Naive thymus-derived CD4-positive, alpha-beta T cell (primary cell): ENCODE measurements around the gene WFIKKN1. TPM values are rescaled to one million over a fixed set of nuclear protein-coding genes. Genes with fewer than 3 reads are reported as not detected.
A peak's percentile ranks its signal among the peaks of the same experiment; 100 is the strongest.

ENCODE experiments used
- ATAC-seq: fragments of 150-1000 bp; cut with Tn5 transposase; 2 replicates; pipeline ENCODE4 v1.10.0; 2021; ENCODE audit warnings: mild to moderate bottlenecking, moderate library complexity
- CTCF ChIA-PET: fragments of 350-600 bp; sonication (Branson Sonifier 250); formaldehyde crosslinking; loops from one replicate; lab custom pipeline; 2021; ENCODE audit warnings: antibody characterized with exemption; lab: Charles Lee
- POLR2A ChIA-PET: fragments of 350-600 bp; sonication (Branson Sonifier 250); formaldehyde crosslinking; loops from one replicate; lab custom pipeline; 2021; ENCODE audit warnings: antibody characterized with exemption, inconsistent platforms; lab: Charles Lee
- DNase-seq, 9 donors: peaks; one replicate each; pipeline versions ENCODE4 v3.0.0 to v3.0.0-alpha.2; 2020 to 2022; ENCODE audit warnings: mixed read lengths in 1 of 9
- H3K27ac ChIP-seq: one replicate; pipeline ENCODE4 v1.7.0; 2013; ENCODE audit warnings: mild to moderate bottlenecking, low read depth, low read length, moderate library complexity
- H3K27me3 ChIP-seq, 2 donors: one replicate each; pipeline ENCODE4 v1.7.0; 2013; ENCODE audit warnings: low read length in 2 of 2, mild to moderate bottlenecking in 2 of 2, moderate library complexity in 2 of 2; ENCODE audit not compliant: control insufficient read depth in 2 of 2, insufficient read depth in 2 of 2
- H3K36me3 ChIP-seq, 3 experiments: 1 replicate in 2 of 3; 2 replicates in 1 of 3; pipeline ENCODE4 v1.7.0; 2013; ENCODE audit warnings: low read length in 3 of 3, mild to moderate bottlenecking in 3 of 3, moderate library complexity in 1 of 3; ENCODE audit not compliant: insufficient read depth in 3 of 3, control insufficient read depth in 2 of 3
- H3K4me1 ChIP-seq, 2 donors: one replicate each; pipeline ENCODE4 v1.7.0; 2013; ENCODE audit warnings: low read length in 2 of 2, mild to moderate bottlenecking in 2 of 2, moderate library complexity in 1 of 2; ENCODE audit not compliant: control insufficient read depth in 2 of 2, insufficient read depth in 2 of 2
- H3K4me3 ChIP-seq: 2 replicates; pipeline ENCODE4 v1.7.0; 2013; ENCODE audit warnings: mild to moderate bottlenecking, low read length
- H3K9me3 ChIP-seq, 3 experiments: 1 replicate in 2 of 3; 2 replicates in 1 of 3; pipeline ENCODE4 v1.7.0; 2013; ENCODE audit warnings: low read length in 3 of 3; ENCODE audit not compliant: control insufficient read depth in 2 of 3
- H3K27ac Mint-ChIP-seq, 9 donors: one replicate each; pipeline ENCODE4 v1.8.0; 2020 to 2022; ENCODE audit warnings: mixed read lengths in 9 of 9, mild to moderate bottlenecking in 8 of 9, moderate library complexity in 5 of 9, inconsistent platforms in 2 of 9
- H3K27me3 Mint-ChIP-seq, 5 donors: one replicate each; pipeline ENCODE4 v1.8.0; 2021 to 2022; ENCODE audit warnings: mixed read lengths in 5 of 5, mild to moderate bottlenecking in 1 of 5
- H3K36me3 Mint-ChIP-seq, 5 donors: one replicate each; pipeline ENCODE4 v1.8.0; 2020 to 2022; ENCODE audit warnings: mixed read lengths in 5 of 5, mild to moderate bottlenecking in 3 of 5, inconsistent platforms in 1 of 5
- H3K4me1 Mint-ChIP-seq, 7 donors: one replicate each; pipeline ENCODE4 v1.8.0; 2020 to 2022; ENCODE audit warnings: mixed read lengths in 7 of 7, mild to moderate bottlenecking in 3 of 7, inconsistent platforms in 1 of 7
- H3K4me3 Mint-ChIP-seq, 10 donors: one replicate each; pipeline ENCODE4 v1.8.0; 2020 to 2022; ENCODE audit warnings: mild to moderate bottlenecking in 10 of 10, mixed read lengths in 10 of 10, moderate library complexity in 6 of 10, inconsistent platforms in 2 of 10
- H3K9me3 Mint-ChIP-seq, 11 donors: one replicate each; pipeline ENCODE4 v1.8.0; 2020 to 2022; ENCODE audit warnings: mixed read lengths in 11 of 11, mild to moderate bottlenecking in 4 of 11, inconsistent platforms in 1 of 11, moderate library complexity in 1 of 11
- intact Hi-C, 2 donors: fragments of 100-400 bp; cut with micrococcal nuclease; formaldehyde crosslinking; loops; one replicate each; pipeline ENCODE4 v1.15.1; 2023
- polyA plus RNA-seq, 2 donors: library from polyadenylated mRNA; unstranded; fragments of 300-500 nt; fragmentation: Illumina TruSeq; gene quantifications; one replicate each; pipeline ENCODE4 v1.2.3, GENCODE V29; 2021
- total RNA-seq, 6 experiments: library from RNA in 5 of 6; stranded (reverse) in 5 of 6; gene quantifications; 1 replicate in 5 of 6; 2 replicates in 1 of 6; pipeline ENCODE4 v1.2.3 and lab custom pipeline; 2021 to 2026

Gene WFIKKN1
- total and polyA plus RNA-seq, 7 experiments from 2014 or later: 0.34 to 0.81 (median 0.56) TPM; not detected in 2

DNA sequence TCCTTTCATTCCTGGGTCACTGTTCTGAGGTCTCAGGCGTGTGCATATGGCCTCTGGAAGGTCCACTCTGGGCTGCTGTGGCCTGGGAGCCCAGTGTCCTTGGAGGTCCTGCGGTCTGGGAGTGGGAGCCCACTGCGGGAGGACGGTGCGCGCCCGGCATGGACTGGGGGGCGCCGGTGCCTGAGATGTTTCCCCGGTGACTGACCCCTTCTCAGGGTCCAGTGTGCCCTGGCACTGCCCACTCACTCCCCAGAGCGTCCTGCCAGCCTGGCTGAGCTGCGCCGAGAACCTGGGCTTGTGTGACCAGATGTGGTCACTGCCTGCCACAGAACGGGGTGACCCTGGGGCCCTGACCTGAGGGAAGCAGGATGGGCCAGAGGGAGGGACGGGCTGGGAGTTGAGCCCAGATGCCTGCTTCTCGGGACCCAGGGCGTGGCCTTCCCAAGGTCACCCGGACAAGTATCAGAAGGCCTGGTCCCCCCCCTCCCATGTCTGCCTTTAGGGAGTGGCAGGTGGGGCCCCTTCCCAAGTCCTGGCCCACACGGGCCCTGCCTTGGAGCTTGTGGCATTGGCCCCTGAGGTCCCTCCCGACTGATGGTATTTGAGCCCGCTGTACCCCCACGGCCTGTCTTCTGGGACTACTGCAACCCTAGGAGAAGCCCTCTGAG lies 43.6 kb downstream of the WFIKKN1 start:
- peaks cover 0 to 53% (median 3%) of the 10 kb centered on the region in 3 experiments for H3K36me3 ChIP-seq
- CTCF ChIA-PET: no interaction called here
- peaks cover 0 to 10% (median 3%) of the 10 kb centered on the region in 5 donors for H3K36me3 Mint-ChIP-seq
- H3K4me3 ChIP-seq: no peak overlapping the region
- H3K4me3 Mint-ChIP-seq: peak overlapping the region in 2 of 10 donors; percentile 45 to 51
- intact Hi-C loops: no loop called here
- H3K27me3 Mint-ChIP-seq: peaks cover 0 to 7% (median 0%) of the 10 kb centered on the region in 5 donors
- no peaks in the 10 kb centered on the region for H3K9me3 Mint-ChIP-seq
- H3K27ac ChIP-seq: no peak overlapping the region
- H3K4me1 ChIP-seq: no peaks in the 10 kb centered on the region
- POLR2A ChIA-PET: interaction anchor here (0.6 to 3.1 kb wide), 4 partner anchors 21 to 537 kb away, joined by 3 to 12 read pairs (median 3); no protein-coding TSS in a partner anchor
- peaks cover 0 to 14% (median 5%) of the 10 kb centered on the region in 7 donors for H3K4me1 Mint-ChIP-seq
- no peaks in the 10 kb centered on the region for H3K9me3 ChIP-seq
- H3K27ac Mint-ChIP-seq: no peak overlapping the region
- DNase-seq: no peak
- no peaks in the 10 kb centered on the region for H3K27me3 ChIP-seq
- ATAC-seq: no peak

GRCh38 chr16:674968-675883 lies 44.4 kb downstream of the WFIKKN1 start, which contains the start of gene RHBDL1:
Gene RHBDL1, plus strand, starts transcription at chr16:675671. Its CDS starts 120 bp downstream, at chr16:675791.
- H3K36me3 Mint-ChIP-seq: peaks cover 0 to 8% (median under 1%) of the 10 kb centered on the region in 5 donors
- H3K27ac ChIP-seq: no peak within 1 kb of the TSS
- H3K4me1 Mint-ChIP-seq: peaks cover 0 to 14% (median 4%) of the 10 kb centered on the region in 7 donors
- H3K27me3 Mint-ChIP-seq: peaks cover 0 to 7% (median 0%) of the 10 kb centered on the region in 5 donors
- H3K27me3 ChIP-seq: no peaks in the 10 kb centered on the region
- intact Hi-C loops: no loop called here
- no peak within 1 kb of the TSS for H3K4me3 ChIP-seq
- no peaks in the 10 kb centered on the region for H3K4me1 ChIP-seq
- POLR2A ChIA-PET: interaction anchor here (0.6 to 3.1 kb wide), 5 partner anchors 9 to 538 kb away, joined by 3 to 12 read pairs (median 3); partner anchors contain the start of gene JMJD8
- no peaks in the 10 kb centered on the region for H3K9me3 Mint-ChIP-seq
- H3K36me3 ChIP-seq: peaks cover 0 to 47% (median 2%) of the 10 kb centered on the region in 3 experiments
- DNase-seq (no peak), ATAC-seq (no peak)
- no peaks in the 10 kb centered on the region for H3K9me3 ChIP-seq
- peak within 1 kb of the TSS in 7 of 10 donors; percentile 13 to 71 (median 51) for H3K4me3 Mint-ChIP-seq
- no peak within 1 kb of the TSS for H3K27ac Mint-ChIP-seq
- CTCF ChIA-PET: no interaction called here

- peak overlapping the region in 1 of 10 donors; percentile 60 for H3K4me3 Mint-ChIP-seq
- POLR2A ChIA-PET: interaction anchor here (0.9 to 3.1 kb wide), 5 partner anchors 8 to 20 kb away, joined by 3 to 12 read pairs (median 3); partner anchors contain the start of genes JMJD8 and RHOT2
- peaks cover 0 to 39% (median 0%) of the 10 kb centered on the region in 3 experiments for H3K36me3 ChIP-seq
- no peaks in the 10 kb centered on the region for H3K27me3 ChIP-seq
- no peaks in the 10 kb centered on the region for H3K9me3 ChIP-seq
- no peak overlapping the region for H3K4me3 ChIP-seq
- H3K4me1 Mint-ChIP-seq: peaks cover 0 to 16% (median 6%) of the 10 kb centered on the region in 7 donors
- H3K9me3 Mint-ChIP-seq: no peaks in the 10 kb centered on the region
- no peak overlapping the region for H3K27ac ChIP-seq
- DNase-seq (no peak), ATAC-seq (no peak)
- no peak overlapping the region for H3K27ac Mint-ChIP-seq
- peaks cover 1 to 4% of the 10 kb centered on the region in 2 donors for H3K4me1 ChIP-seq
- H3K27me3 Mint-ChIP-seq: peaks cover 0 to 7% (median 0%) of the 10 kb centered on the region in 5 donors
- CTCF ChIA-PET: no interaction called here
- H3K36me3 Mint-ChIP-seq: peaks cover 0 to 7% (median 0%) of the 10 kb centered on the region in 5 donors
- intact Hi-C loops: no loop called here
Measured at GRCh38 chr16:675884-676564, 45.2 kb downstream of the WFIKKN1 start.

DNA sequence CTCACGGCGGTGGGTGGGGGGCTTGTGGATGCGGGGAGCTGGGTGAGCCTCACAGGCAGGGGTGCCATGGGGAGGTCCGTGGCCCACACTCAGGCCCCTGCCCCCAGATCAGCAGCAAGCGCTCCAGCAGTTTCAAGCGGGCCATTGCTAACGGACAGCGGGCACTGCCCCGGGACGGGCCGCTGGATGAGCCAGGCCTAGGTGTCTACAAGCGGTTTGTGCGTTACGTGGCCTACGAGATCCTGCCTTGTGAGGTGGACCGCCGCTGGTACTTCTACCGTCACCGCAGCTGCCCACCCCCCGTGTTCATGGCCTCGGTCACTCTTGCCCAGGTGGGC lies 45.7 kb downstream of the WFIKKN1 start:
- no peak overlapping the region for H3K27ac ChIP-seq
- ATAC-seq: no peak
- no peaks in the 10 kb centered on the region for H3K9me3 Mint-ChIP-seq
- POLR2A ChIA-PET: interaction anchor here (0.7 to 3.1 kb wide), 5 partner anchors 8 to 53 kb away, joined by 3 to 12 read pairs (median 3); partner anchors contain the start of gene RHOT2
- CTCF ChIA-PET: no interaction called here
- H3K4me1 ChIP-seq: peaks cover 5 to 6% of the 10 kb centered on the region in 2 donors
- H3K4me3 Mint-ChIP-seq: peak overlapping the region in 3 of 10 donors; percentile 17 to 60 (median 41)
- H3K27me3 ChIP-seq: no peaks in the 10 kb centered on the region
- intact Hi-C loops: no loop called here
- no peak for DNase-seq
- H3K9me3 ChIP-seq: no peaks in the 10 kb centered on the region
- peaks cover 0 to 7% (median 0%) of the 10 kb centered on the region in 5 donors for H3K27me3 Mint-ChIP-seq
- peaks cover 3 to 21% (median 12%) of the 10 kb centered on the region in 7 donors for H3K4me1 Mint-ChIP-seq
- peaks cover 0 to 37% (median 0%) of the 10 kb centered on the region in 3 experiments for H3K36me3 ChIP-seq
- H3K27ac Mint-ChIP-seq: no peak overlapping the region
- H3K36me3 Mint-ChIP-seq: peaks cover 0 to 5% (median 0%) of the 10 kb centered on the region in 5 donors
- H3K4me3 ChIP-seq: no peak overlapping the region

DNA sequence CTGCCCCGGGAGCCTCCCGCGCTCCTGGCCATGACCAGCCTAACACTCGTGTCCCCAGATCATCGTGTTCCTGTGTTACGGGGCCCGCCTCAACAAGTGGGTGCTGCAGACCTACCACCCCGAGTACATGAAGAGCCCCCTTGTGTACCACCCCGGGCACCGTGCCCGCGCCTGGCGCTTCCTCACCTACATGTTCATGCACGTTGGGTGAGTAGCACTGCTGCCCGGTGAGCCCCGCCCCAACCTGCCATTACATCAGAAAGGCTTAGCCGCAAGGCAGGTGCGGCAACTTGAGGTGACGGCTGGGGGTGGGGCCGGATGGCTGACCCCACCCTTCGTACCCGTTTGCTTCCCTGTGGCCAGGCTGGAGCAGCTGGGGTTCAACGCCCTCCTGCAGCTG lies 46.1 kb downstream of the WFIKKN1 start:
- Histone ChIP-seq H3K27ac (no peak overlapping the region), H3K4me3 (no peak overlapping the region), H3K27me3 (no peaks in the 10 kb centered on the region), H3K4me1 (peaks cover 5 to 10% of the 10 kb centered on the region in 2 donors), H3K9me3 (no peaks in the 10 kb centered on the region), H3K36me3 (peaks cover 0 to 37% (median 0%) of the 10 kb centered on the region in 3 experiments)
- peak in 1 of 9 donors; percentile 61 for DNase-seq
- intact Hi-C loops: no loop called here
- POLR2A ChIA-PET: interaction anchor here (0.7 to 3.1 kb wide), 4 partner anchors 9 to 53 kb away, joined by 3 to 12 read pairs (median 4); partner anchors contain the start of gene RHOT2
- H3K4me1 Mint-ChIP-seq: peaks cover 5 to 25% (median 14%) of the 10 kb centered on the region in 7 donors
- H3K27ac Mint-ChIP-seq: no peak overlapping the region
- peaks cover 0 to 7% (median 0%) of the 10 kb centered on the region in 5 donors for H3K36me3 Mint-ChIP-seq
- CTCF ChIA-PET: no interaction called here
- no peaks in the 10 kb centered on the region for H3K9me3 Mint-ChIP-seq
- peak overlapping the region in 5 of 10 donors; percentile 12 to 60 (median 19) for H3K4me3 Mint-ChIP-seq
- no peak for ATAC-seq
- H3K27me3 Mint-ChIP-seq: peaks cover 0 to 7% (median 0%) of the 10 kb centered on the region in 5 donors
